ENCODE results near the gene CENPX. TPM values are rescaled to one million over a fixed set of nuclear protein-coding genes. Genes with fewer than 3 reads are reported as not detected.
"Not testable (repeated sequence)": the region's sequence is repeated elsewhere in the genome, so short reads cannot be mapped to it uniquely, and the experiment has no call there.

Gene CENPX
- total RNA-seq, 1 experiment from 2014 or later = 162 TPM

DNA sequence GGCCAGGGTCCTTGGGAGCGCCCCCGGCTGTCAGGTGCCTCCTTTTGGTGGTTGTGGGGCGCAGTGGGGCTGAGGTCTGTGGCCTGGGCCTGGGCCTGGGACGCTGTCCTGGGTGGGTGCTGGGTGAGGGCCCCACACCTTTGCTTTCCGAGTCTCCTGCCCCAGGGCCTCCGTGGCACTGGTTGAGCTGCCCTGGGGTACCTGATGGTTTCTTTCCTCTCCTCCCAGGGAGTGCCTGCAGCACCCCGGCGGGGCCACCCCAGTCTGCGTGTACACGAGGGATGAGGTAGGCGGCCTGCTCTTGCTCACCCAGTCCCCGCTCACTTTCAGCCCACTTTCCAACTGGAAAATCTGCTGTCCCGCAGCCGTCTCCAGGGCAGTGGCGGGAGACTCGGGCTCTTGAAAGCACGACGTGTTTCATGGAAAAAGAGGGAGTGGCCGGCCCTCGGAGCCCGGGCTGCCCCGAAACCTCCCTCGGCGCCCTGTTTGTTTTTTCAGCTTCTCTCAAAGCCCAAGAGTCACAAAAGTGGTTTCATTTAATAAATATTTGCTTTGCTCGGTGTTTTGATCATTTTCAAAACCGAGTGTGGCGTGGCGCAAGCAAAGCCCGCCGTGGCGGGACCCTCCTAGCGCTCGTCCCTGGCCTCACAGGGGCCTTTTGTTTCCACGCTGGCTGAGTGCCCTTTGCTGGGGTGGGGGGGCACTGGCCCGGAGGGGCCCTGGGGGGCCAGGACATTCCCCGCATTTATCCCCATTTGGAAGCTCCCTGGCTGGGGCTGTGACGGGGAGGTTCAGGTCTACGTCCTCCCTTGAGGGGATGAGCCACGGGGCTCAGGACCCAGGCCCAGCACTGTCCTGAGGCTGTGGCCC is 27.9 kb downstream of the CENPX start:
- in situ Hi-C loops (cut with HindIII; ENCODE audit: low pct_unique_long_range_greater_than_20kb, low sequenced_read_pairs) = no loop called here
- no peak for DNase-seq (ENCODE audit: low read depth)

DNA sequence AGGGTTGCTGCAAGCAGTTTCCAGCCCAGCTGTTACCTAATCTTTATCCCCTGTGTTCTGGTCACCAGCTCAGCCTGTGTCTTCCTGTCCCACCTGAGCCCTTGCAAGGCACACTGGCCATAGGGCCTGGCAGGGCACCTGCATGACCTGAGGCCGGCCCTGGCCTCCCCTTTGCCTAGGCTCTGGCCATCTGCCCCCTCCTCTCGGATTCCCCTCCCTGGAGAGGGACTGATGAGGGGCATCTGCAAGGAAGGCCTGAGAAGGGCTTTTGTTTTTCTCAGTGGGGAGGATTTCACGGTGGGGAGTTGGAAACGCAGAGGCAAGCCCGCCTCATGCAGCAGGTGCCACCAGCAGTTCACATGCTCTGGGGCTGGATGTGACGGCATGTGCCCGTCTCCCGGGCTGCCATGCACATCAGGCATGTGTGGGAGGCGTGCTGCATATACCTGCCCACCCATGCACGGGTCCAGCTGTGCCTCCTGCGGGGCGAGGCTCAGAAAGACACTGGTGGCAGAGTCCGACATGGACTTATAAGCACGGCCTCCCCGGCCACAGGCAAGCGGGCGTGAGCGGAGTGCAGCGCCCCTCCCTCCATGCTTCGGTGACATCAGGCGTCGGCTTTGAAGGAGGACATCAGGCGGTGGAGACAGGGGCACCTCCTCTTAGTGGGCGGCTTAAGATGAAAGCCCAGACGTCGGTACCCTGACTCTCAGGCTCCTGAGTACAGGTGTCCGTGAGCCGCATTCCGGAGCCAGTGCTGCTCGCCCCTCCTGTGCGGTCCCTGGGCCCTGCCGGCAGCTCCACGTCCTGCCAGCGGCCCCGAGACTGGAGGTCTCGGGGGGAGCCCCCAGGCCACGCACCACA is 28.7 kb downstream of the CENPX start:
- DNase-seq (ENCODE audit: low read depth) = no peak
- in situ Hi-C loops (cut with HindIII; ENCODE audit: low pct_unique_long_range_greater_than_20kb, low sequenced_read_pairs) = no loop called here

DNA sequence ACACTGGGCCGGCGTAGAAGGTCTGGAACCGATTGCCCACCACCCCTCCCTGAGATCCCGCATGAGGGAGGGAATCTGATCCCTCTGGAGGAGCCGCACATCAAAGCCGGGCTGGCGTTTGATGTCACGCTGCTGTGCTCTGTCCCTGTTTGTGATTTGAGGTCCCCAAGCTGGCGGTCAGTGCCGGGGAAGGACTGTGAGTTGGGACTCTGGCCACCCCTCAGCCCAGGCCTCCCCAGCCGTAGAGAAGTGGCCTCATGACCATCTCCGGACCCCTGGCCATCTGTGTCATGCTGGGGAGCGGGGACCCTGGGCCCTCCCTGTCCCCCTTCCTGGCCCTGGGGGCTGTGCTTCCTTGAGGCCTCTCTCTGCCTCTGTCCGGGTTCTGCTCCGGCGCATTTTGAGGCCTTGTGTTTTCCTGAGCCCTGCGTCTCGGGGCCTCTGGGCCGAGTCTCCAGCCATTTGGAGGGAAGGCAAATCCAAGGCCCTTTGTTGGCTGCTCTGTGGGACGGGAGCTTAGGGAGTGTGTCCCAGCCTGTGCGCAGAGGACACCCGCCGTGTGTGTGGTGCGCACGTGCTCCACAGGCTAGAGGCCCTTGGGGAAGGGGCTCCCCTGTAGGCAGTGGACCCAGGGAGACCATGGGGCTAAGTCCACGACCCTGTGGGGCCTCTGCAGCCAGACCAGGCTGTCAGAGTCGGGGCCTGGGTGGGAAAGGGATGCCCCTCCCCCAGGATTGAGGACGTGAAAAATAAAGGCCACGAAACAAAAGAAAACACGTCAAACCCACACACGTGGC is 30.2 kb downstream of the CENPX start:
- no peak for DNase-seq (ENCODE audit: low read depth)
- in situ Hi-C loops (cut with HindIII; ENCODE audit: low pct_unique_long_range_greater_than_20kb, low sequenced_read_pairs) = no loop called here

DNA sequence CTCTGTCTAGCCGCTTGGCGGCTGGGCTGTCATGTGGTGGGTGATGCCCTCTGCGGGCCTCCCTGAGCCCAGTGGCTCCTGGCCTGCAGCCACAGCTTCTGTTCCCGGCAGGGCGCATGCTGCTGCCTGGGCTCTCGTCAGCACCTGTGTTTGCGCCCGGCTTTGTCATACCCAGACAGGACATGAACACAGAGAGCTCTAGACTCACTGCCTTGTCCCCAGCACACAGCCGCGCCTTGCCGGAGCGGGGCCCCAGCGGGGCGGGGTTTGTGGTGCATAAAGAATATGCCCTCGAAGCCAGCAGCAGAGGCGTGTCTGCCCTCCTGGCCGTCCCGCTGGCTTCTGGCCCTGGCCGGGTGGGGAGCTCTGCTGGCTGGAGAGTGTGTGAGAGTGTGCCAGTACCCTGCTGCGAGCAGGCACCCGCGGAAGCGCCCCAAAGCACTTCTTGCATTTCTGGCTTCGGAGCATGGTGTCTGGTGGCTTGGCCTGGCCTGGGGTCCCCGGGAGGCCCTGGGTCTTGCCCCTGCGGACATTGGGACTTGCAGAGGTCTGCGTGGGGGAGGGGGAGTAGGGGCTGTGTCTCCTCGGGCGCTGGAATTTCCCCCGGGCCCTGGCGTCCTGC is 30.9 kb downstream of the CENPX start:
- in situ Hi-C loops (cut with HindIII; ENCODE audit: low pct_unique_long_range_greater_than_20kb, low sequenced_read_pairs) = no loop called here
- DNase-seq (ENCODE audit: low read depth) = peak; percentile 88

DNA sequence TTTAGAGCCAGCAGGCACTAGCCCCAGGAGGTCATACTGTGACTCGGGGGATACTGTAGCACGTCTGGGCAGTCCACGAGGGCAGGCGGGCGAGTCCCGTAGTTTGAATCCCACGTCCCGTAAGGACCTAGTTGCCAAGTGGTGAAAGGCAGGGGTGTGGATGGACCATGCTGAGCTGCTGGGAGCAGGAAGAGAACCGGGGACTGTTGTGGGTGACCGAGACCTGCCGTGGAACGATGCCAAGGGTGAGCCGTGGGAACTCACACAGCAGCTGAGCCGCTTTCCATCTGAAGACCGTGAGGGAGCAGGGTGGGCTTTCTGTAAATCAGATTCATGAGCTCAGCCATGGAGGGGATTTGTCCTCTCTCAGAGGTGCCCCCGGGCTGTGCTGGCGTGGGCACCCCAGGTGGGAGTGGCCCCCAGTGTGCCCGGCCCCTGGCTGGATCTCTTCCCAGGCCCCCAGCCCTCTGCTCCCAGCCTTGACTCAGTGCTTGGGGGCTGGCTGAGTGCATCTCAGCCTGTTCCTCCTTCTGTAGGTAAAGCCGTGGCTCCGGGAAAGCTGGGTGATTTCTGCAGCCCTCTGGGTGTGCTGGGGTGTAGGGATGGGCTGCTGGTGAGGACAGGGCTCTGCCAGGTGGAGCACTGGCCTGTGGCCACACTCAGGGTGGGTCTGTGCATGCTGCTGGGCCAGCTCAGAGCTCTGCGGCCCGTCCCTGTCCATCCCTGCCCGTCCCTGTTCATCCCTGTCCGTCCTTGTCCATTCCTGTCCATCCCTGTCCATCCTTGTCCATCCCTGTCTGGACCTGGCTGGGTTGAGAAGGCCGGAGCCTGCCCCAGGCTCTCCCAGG is 31.6 kb downstream of the CENPX start:
- no peak for DNase-seq (ENCODE audit: low read depth)
- in situ Hi-C loops (cut with HindIII; ENCODE audit: low pct_unique_long_range_greater_than_20kb, low sequenced_read_pairs) = no loop called here

DNA sequence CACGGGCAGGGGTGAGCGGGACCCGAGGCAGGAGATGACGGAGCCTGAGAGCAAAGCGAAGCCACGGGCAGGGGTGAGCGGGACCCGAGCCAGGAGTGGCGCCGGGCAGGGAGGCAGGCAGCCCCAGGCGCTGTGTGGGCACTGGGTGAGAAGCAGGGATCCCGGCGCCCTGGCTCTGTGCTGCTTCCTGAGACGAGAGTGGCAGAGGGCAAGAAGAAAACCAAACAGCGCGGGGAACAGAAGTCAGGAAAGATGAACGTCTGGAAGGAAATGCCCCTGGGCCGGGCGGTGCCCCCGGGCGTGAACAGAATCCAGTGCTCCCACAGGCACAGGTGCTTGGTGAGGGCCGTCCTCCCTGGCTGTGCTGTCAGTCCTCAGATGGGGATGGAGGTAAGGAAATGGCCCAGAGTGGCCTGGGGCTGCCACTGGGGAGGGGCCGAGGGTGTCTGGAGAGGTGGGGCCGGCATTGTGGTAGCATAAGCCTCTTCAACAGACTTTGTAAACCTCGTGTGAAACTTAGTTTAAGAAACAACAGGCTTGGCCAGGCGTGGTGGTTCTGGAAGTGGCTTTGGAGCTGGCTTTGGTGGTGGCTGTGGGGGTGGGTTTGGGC is 35.4 kb downstream of the CENPX start:
- no peak for DNase-seq (ENCODE audit: low read depth)
- in situ Hi-C loops (cut with HindIII; ENCODE audit: low pct_unique_long_range_greater_than_20kb, low sequenced_read_pairs) = no loop called here

DNA sequence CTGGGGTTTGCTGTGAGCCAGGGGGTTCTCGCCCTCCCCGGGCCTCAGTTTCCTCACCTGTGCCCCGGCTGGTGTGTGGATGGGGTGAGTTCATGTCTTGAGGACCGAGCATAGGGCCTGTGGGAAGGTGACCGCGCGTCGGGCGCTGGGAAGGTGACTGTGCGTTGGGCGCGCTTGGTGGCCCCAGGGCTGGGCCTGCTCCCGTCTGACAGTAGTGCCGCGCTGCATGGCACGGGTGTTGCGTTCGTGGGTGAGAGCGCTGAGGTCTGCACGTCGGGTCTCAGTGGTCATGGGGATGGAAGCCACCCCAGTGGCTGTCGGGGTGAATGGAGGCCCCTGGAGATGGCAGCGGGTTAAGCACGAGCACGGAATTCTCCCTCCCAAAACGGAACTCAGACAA is 36.1 kb downstream of the CENPX start:
- in situ Hi-C loops (cut with HindIII; ENCODE audit: low pct_unique_long_range_greater_than_20kb, low sequenced_read_pairs) = no loop called here
- no peak for DNase-seq (ENCODE audit: low read depth)

DNA sequence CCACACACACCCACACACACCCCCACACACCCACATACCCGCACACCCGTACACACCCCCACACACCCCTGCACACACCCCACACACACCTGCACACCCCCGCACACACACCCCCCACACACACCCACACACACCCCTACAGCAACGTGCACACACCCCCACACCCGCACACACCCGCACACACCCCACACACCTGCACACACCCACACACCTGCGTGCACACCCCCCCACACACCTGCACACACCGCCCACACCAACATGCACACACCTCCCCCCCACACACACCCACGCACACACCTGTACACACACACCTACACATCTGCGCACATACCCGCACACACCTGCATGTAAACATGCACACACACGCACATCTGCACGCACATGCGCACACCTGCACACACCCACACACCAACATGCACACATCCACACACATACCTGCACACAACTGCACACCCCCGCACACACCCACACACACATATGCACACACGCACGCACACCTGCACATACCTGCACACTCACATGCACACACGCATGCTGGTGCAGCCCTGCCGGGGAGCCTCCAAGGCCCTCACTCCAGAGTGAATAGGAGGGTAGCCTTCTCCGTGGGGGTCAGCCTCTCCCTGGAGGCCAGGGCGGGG is 37.8 kb downstream of the CENPX start:
- in situ Hi-C loops (cut with HindIII; ENCODE audit: low pct_unique_long_range_greater_than_20kb, low sequenced_read_pairs) = no loop called here
- no peak for DNase-seq (ENCODE audit: low read depth)

DNA sequence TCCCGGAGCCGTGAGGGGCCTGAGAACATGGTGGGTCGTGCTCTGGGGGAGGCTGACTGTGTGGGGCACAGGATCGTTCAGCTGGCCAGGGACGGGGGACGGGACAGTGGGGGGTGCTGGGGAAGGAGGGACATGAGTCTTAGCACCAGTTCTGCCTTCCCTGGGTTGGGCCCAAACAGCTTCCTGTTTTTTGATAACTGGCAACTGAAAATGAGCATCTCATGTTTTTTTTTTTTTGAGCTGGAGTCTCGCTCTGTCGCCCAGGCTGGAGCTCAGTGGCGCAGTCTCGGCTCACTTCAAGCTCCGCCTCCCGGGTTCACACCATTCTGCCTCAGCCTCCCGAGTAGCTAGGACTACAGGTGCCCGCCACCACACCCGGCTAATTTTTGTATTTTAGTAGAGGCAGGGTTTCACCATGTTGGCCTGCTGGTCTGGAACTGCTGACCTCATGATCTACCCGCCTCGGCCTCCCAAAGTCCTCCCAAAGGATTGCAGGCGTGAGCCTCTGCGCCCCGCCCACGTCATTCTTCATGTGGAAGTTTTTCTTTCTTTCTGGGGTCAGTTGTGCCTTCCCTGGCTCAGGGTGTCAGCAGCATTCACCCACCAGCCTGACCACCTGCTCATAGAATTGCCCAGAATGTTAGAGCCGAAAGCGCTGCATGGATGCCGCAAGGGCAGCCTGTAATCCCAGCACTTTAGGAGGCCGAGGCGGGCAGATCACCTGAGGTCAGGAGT is 38.9 kb downstream of the CENPX start:
- in situ Hi-C loops (cut with HindIII; ENCODE audit: low pct_unique_long_range_greater_than_20kb, low sequenced_read_pairs) = no loop called here
- no peak for DNase-seq (ENCODE audit: low read depth)

DNA sequence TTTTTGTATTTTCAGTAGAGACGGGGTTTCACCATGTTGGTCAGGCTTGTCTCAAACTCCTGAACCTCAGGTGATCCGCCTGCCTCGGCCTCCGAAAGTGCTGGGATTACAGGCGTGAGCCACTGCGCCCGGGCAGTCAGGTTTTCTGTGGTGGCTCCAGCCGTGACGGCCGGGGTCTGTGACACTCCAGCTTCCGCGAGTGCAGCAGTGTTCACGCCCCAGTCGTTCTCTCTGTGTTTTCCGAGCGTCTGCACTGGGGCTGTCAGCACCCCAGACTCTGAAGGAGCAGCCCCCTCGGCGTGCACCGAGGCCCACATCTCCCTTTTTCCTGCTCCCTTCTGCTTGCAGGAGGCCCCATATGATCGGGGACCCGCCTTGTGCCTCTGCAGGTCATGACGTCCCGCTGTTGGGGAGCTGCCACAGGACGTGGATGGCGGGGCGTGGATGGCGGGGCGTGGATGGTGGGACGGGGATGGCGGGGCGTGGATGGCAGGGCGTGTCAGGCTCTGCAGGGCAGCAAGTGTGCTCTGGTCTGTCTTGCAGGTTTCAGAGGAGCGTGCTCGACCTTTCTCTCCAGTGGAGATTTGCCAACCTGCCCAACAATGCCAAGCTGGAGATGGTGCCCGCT is 39.6 kb downstream of the CENPX start:
- DNase-seq (ENCODE audit: low read depth) = no peak
- in situ Hi-C loops (cut with HindIII; ENCODE audit: low pct_unique_long_range_greater_than_20kb, low sequenced_read_pairs) = no loop called here

DNA sequence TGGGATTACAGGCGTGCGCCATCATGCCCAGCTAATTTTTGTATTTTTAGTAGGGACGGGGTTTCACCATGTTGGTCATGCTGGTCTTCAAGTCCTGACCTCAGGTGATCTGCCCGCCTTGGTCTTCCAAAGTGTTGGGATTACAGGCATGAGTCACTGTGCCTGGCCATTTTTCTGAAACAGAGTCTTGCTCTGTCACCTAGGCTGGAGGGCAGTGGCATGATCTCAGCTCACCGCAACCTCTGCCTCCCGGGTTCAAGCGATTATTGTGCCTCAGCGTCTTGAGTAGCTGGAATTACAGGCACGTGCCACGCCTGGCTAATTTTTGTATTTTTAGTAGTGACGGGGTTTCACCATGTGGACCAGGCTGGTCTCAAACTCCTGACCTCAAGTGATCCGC is 41.2 kb downstream of the CENPX start:
- in situ Hi-C loops (cut with HindIII; ENCODE audit: low pct_unique_long_range_greater_than_20kb, low sequenced_read_pairs) = not testable (repeated sequence)
- DNase-seq (ENCODE audit: low read depth) = peak; percentile 38

DNA sequence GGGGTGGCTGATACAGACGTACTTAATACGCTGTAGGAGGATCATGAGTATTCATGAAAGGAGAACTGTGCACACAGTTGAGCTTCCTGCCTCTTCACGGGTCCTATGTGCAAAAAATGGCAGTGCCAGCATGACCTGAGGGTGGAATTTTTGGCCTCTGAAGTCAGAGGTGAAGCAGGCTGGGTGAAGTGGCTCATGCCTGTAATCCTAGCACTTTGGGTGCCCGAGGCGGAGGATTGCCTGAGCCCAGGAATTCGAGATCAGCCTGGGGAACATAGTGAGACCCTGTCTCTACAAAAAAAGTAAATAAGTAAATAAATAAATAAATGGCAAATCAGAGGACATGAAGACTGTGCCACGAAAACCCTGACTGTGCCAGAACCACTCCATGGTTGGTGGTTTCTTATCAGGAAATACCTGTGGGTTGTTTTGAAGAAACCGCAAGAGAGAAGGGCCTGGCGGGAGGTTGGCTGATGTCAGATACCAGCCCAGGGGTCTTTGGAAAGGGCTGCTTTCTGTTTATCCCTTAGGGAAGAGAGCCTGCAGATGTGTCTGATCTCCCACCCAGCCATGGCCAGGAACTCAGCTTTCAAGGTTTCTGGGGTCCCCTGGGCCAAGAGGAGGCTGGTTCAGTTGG is 41.9 kb downstream of the CENPX start:
- in situ Hi-C loops (cut with HindIII; ENCODE audit: low pct_unique_long_range_greater_than_20kb, low sequenced_read_pairs) = no loop called here
- DNase-seq (ENCODE audit: low read depth) = no peak

DNA sequence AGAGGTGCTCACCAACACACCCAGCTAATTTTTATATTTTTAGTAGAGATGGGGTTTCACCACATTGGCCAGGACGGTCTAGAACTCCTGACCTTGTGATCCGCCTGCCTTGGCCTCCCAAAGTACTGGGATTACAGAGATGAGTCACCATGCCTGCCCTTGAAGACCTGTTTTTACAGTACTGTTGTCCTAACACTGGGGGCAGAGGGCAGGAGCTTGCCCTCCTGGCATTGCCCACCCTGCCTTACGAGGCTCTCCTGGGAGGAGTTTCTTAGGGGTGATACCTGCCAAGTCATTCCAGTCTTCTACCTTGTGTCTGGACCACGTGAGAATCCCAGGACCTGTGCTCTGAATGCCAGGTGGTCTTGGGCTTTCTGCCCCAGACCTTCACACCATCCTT is 42.6 kb downstream of the CENPX start:
- no peak for DNase-seq (ENCODE audit: low read depth)
- in situ Hi-C loops (cut with HindIII; ENCODE audit: low pct_unique_long_range_greater_than_20kb, low sequenced_read_pairs) = no loop called here

DNA sequence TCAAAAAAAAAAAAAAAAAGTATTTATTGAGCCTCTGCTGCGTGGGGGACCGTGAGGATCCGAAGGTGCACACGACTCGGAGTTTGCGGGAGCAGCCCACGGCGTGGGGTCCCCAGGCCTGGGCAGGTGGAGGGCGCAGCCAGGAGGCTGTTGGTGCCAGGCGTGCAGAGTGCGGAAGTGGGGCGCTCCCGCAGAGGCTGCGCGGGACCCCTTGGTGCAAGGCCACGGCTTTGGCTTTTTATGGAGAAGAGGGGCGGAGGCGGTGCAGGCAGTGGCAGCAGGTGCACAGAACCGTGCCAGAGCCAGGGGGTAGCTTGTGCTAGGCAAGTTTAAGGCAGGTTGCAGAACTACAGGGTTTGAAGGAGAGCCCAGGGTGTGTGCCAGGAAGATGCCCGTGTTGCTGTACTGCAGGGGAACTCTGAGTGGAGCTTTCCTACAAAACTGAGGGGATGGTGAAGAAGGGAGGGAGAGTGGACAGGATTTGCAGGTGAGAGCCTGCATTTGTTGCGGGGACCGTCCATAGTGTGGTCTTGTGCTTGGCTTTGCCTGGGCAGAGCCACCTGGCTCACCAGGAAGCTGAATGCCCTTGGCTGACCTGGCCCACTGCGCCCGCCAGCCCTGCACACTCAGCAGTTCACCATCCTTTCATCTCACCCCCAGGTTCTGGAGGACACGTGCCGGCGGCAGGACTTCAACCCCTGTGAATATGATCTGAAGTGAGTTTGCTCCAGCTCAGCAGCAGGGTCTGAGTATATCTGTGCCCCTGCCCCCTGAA is 44.0 kb downstream of the CENPX start:
- in situ Hi-C loops (cut with HindIII; ENCODE audit: low pct_unique_long_range_greater_than_20kb, low sequenced_read_pairs) = no loop called here
- DNase-seq (ENCODE audit: low read depth) = no peak
